ENCODE results near the gene CUL4A. TPM values are rescaled to one million over a fixed set of nuclear protein-coding genes. Genes with fewer than 3 reads are reported as not detected.
A peak's percentile ranks its signal among the peaks of the same experiment; 100 is the strongest.

Gene CUL4A
- total RNA-seq, 4 donors from 2014 or later, result 232 to 319 (median 234) TPM

GRCh38 chr13:113275387-113275786 is 66.0 kb downstream of the CUL4A start:
- in situ Hi-C loops (cut with MboI; ENCODE audit: low sequenced_read_pairs in 4 of 4) (loop anchor here (10.0 to 25.0 kb wide), 3 partner anchors 109 to 119 kb away; no protein-coding TSS in a partner anchor), intact Hi-C loops (cut with DNase I; ENCODE audit: low total_unique reads) (loop anchor here (2.0 kb wide), 2 partner anchors 15 to 117 kb away; no protein-coding TSS in a partner anchor)
- no peak overlapping the region for H3K4me3 ChIP-seq
- DNase-seq, result peak in 1 of 2 donors; percentile 37
- no peaks in the 10 kb centered on the region for H3K27me3 ChIP-seq
- no peaks in the 10 kb centered on the region for H3K36me3 ChIP-seq
- peak; percentile 40 to 71 for ATAC-seq
- H3K4me1 ChIP-seq, result peaks cover 0 to 7% of the 10 kb centered on the region in 2 donors
- no peak overlapping the region for H3K27ac ChIP-seq
- H3K9me3 ChIP-seq, result no peaks in the 10 kb centered on the region
- TF ChIP-seq POLR2A (IDR thresholded peaks at IDR 0.05), result no peak
- peak; percentile 50 to 65 (median 59) for TF ChIP-seq CTCF (IDR thresholded peaks at IDR 0.05 in 4 of 5, conservative IDR thresholded peaks at IDR 0.05 in 1 of 5)

- ATAC-seq, result no peak
- Histone ChIP-seq H3K36me3 (no peaks in the 10 kb centered on the region), H3K27ac (no peak overlapping the region), H3K4me3 (no peak overlapping the region), H3K9me3 (no peaks in the 10 kb centered on the region), H3K4me1 (peaks cover 0 to 7% of the 10 kb centered on the region in 2 donors), H3K27me3 (no peaks in the 10 kb centered on the region)
- TF ChIP-seq CTCF (IDR thresholded peaks at IDR 0.05 in 4 of 5, conservative IDR thresholded peaks at IDR 0.05 in 1 of 5) (no peak), POLR2A (IDR thresholded peaks at IDR 0.05) (no peak)
- intact Hi-C loops (cut with DNase I; ENCODE audit: low total_unique reads) (loop anchor here (5.0 kb wide), 1 partner anchor 87 kb away; no protein-coding TSS in a partner anchor), in situ Hi-C loops (cut with MboI; ENCODE audit: low sequenced_read_pairs in 4 of 4) (loop anchor here in 2 of 4 donors (25.0 kb wide), 1 partner anchor 107 kb away; no protein-coding TSS in a partner anchor)
- no peak for DNase-seq
Measured at GRCh38 chr13:113280126-113280525, 70.7 kb downstream of the CUL4A start.

GRCh38 chr13:113283904-113284303 is 74.5 kb downstream of the CUL4A start:
- TF ChIP-seq POLR2A (IDR thresholded peaks at IDR 0.05) (no peak), CTCF (IDR thresholded peaks at IDR 0.05 in 4 of 5, conservative IDR thresholded peaks at IDR 0.05 in 1 of 5) (no peak)
- H3K36me3 ChIP-seq, result no peaks in the 10 kb centered on the region
- H3K4me1 ChIP-seq, result no peaks in the 10 kb centered on the region
- DNase-seq (no peak), ATAC-seq (no peak)
- H3K4me3 ChIP-seq, result no peak overlapping the region
- H3K9me3 ChIP-seq, result no peaks in the 10 kb centered on the region
- intact Hi-C loops (cut with DNase I; ENCODE audit: low total_unique reads), result loop anchor here (5.0 kb wide), 1 partner anchor 83 kb away; no protein-coding TSS in a partner anchor
- no peaks in the 10 kb centered on the region for H3K27me3 ChIP-seq
- in situ Hi-C loops (cut with MboI; ENCODE audit: low sequenced_read_pairs in 4 of 4), result loop anchor here in 2 of 4 donors (25.0 kb wide), 1 partner anchor 103 kb away; no protein-coding TSS in a partner anchor
- H3K27ac ChIP-seq, result no peak overlapping the region

- intact Hi-C loops (cut with DNase I; ENCODE audit: low total_unique reads), result no loop called here
- peak overlapping the region in 1 of 4 donors; percentile 25 for H3K27ac ChIP-seq
- no peaks in the 10 kb centered on the region for H3K36me3 ChIP-seq
- peak in 1 of 2 donors; percentile 51 for DNase-seq
- in situ Hi-C loops (cut with MboI; ENCODE audit: low sequenced_read_pairs in 4 of 4), result loop anchor here in 2 of 4 donors (25.0 kb wide), 1 partner anchor 98 kb away; no protein-coding TSS in a partner anchor
- H3K9me3 ChIP-seq, result no peaks in the 10 kb centered on the region
- H3K27me3 ChIP-seq, result no peaks in the 10 kb centered on the region
- H3K4me3 ChIP-seq, result no peak overlapping the region
- no peak for TF ChIP-seq CTCF (IDR thresholded peaks at IDR 0.05 in 4 of 5, conservative IDR thresholded peaks at IDR 0.05 in 1 of 5)
- TF ChIP-seq POLR2A (IDR thresholded peaks at IDR 0.05), result peak in 1 of 2 donors; percentile 32
- ATAC-seq, result no peak
- peaks cover 12 to 17% of the 10 kb centered on the region in 2 donors for H3K4me1 ChIP-seq
Measured at GRCh38 chr13:113288880-113289279, 79.5 kb downstream of the CUL4A start.
